Gastrocnemius medialis (tissue), 4 donors: Measurements from ENCODE around the gene TAS2R9. TPM values are rescaled to one million over a fixed set of nuclear protein-coding genes. Genes with fewer than 3 reads are reported as not detected.

Source experiments
- ATAC-seq, 2 donors: fragments of 150-250 bp; one replicate each; pipeline ENCODE4 v1.9.1; 2016
- DNase-seq, 2 donors: peaks; one replicate each; pipeline ENCODE4 v3.0.0-alpha.2; 2019
- H3K27ac ChIP-seq, 4 donors: fragments of 200-600 bp; sonication (generic); 1 replicate in 1 of 4; 2 replicates in 3 of 4; pipeline ENCODE4 v1.5.1; 2016 to 2018; ENCODE audit warnings: mild to moderate bottlenecking in 2 of 4, moderate library complexity in 1 of 4
- H3K27me3 ChIP-seq, 3 donors: fragments of 200-600 bp; sonication (generic) in 2 of 3; 1 replicate in 1 of 3; 2 replicates in 2 of 3; pipeline versions ENCODE4 v1.5.1 to v1.6.0; 2016 to 2019; ENCODE audit warnings: mild to moderate bottlenecking in 1 of 3, moderate library complexity in 1 of 3
- H3K36me3 ChIP-seq, 2 donors: fragments of 200-600 bp; sonication (generic) in 1 of 2; one replicate each; pipeline ENCODE4 v1.5.1; 2017 to 2018
- H3K4me1 ChIP-seq, 2 donors: fragments of 200-600 bp; sonication (generic) in 1 of 2; one replicate each; pipeline ENCODE4 v1.5.1; 2016 to 2017; ENCODE audit warnings: mild to moderate bottlenecking in 2 of 2
- H3K4me3 ChIP-seq, 4 donors: fragments of 200-600 bp; sonication (generic) in 3 of 4; 1 replicate in 1 of 4; 2 replicates in 3 of 4; pipeline ENCODE4 v1.5.1; 2016 to 2019; ENCODE audit warnings: mild to moderate bottlenecking in 2 of 4
- H3K9me3 ChIP-seq, 3 donors: fragments of 200-600 bp; sonication (generic) in 2 of 3; 1 replicate in 1 of 3; 2 replicates in 2 of 3; pipeline ENCODE4 v1.5.1; 2016 to 2019
- POLR2A ChIP-seq, 2 donors: fragments of 450-650 bp; IDR thresholded peaks; one replicate each; pipeline ENCODE4 v1.6.1; 2017; ENCODE audit warnings: antibody characterized with exemption in 2 of 2, mild to moderate bottlenecking in 2 of 2, moderate library complexity in 2 of 2
- in situ Hi-C, 4 donors: fragments of 200-750 bp; cut with MboI; loops; one replicate each; pipeline versions ENCODE4 v1.15.0 to v1.8.0; 2017; ENCODE audit warnings: low sequenced_read_pairs in 4 of 4
- intact Hi-C: fragments of 100-400 bp; cut with DNase I; formaldehyde crosslinking; loops from one replicate; pipeline ENCODE4 v1.15.1; 2023; ENCODE audit warnings: low total_unique reads
- total RNA-seq, 4 donors: library from RNA; depleted of rRNA; stranded (reverse); fragments of >200 nt; gene quantifications; one replicate each; pipeline versions ENCODE4 v1.1.0 to v1.2.3, GENCODE V29; 2016
- TF ChIP-seq, protein P1 (sequence below), 5 experiments: fragments of 450-650 bp in 3 of 5; fragments of 200-600 bp in 2 of 5; sonication (generic) in 2 of 5; IDR thresholded peaks in 4 of 5; conservative IDR thresholded peaks in 1 of 5; 1 replicate in 4 of 5; 2 replicates in 1 of 5; pipeline ENCODE4 v1.5.1; 2016 to 2019; ENCODE audit warnings: antibody characterized with exemption in 5 of 5, mild to moderate bottlenecking in 3 of 5, moderate library complexity in 3 of 5

Gene TAS2R9
- total RNA-seq, 4 donors from 2014 or later: 1.1 TPM; not detected in 3

DNA sequence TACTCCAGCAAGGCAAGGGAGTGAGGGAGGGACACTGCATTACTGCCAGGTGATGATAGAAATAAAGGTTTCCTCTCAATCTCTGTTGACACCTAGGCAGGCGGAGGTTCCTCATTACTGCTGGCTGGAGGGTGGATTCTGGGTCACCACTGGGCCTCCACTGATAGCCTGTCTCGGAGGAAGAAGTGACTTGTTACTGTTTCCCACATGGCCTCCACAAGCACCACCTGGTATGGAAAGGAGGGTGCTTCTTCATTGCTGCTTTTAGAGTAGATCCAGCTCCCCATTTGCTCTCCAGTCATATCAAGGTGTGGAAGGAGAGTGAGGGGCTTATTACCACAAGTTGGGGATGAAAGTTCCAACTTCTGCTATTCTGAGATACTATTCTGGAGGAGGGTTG is 32.9 kb upstream of the TAS2R9 start:
- Histone ChIP-seq H3K36me3 (no peaks in the 10 kb centered on the region), H3K4me1 (no peaks in the 10 kb centered on the region), H3K27ac (no peak overlapping the region), H3K9me3 (no peaks in the 10 kb centered on the region), H3K4me3 (no peak overlapping the region), H3K27me3 (no peaks in the 10 kb centered on the region)
- no peak for DNase-seq
- in situ Hi-C loops (no loop called here), intact Hi-C loops (no loop called here)
- no peak for ATAC-seq
- TF ChIP-seq POLR2A (IDR thresholded peaks at IDR 0.05): no peak
- TF ChIP-seq, protein P1, sequence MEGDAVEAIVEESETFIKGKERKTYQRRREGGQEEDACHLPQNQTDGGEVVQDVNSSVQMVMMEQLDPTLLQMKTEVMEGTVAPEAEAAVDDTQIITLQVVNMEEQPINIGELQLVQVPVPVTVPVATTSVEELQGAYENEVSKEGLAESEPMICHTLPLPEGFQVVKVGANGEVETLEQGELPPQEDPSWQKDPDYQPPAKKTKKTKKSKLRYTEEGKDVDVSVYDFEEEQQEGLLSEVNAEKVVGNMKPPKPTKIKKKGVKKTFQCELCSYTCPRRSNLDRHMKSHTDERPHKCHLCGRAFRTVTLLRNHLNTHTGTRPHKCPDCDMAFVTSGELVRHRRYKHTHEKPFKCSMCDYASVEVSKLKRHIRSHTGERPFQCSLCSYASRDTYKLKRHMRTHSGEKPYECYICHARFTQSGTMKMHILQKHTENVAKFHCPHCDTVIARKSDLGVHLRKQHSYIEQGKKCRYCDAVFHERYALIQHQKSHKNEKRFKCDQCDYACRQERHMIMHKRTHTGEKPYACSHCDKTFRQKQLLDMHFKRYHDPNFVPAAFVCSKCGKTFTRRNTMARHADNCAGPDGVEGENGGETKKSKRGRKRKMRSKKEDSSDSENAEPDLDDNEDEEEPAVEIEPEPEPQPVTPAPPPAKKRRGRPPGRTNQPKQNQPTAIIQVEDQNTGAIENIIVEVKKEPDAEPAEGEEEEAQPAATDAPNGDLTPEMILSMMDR (IDR thresholded peaks at IDR 0.05 in 4 of 5, conservative IDR thresholded peaks at IDR 0.05 in 1 of 5): no peak

DNA sequence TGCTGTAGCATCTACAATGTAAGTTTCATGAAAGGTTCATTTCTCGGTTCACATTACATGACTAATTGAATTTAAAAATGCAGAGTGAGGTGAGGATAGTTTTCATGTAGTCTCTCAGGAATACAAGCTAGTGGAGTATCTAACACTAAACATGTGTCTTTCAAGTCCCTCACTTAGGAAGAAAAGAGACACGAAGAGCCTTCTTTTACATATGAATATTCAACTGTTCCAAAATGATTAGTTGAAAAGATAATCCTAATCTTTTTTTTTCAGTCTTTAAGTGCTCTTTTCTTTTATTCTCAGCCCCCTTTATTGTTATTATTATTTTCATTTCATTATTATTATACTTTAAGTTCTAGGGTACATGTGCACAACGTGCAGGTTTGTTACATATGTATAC is 28.5 kb upstream of the TAS2R9 start:
- intact Hi-C loops (no loop called here), in situ Hi-C loops (no loop called here)
- H3K36me3 ChIP-seq: no peaks in the 10 kb centered on the region

GRCh38 chr12:10829994-10830393 is 20.0 kb upstream of the TAS2R9 start:
- H3K4me1 ChIP-seq: no peaks in the 10 kb centered on the region
- ATAC-seq (no peak), DNase-seq (no peak)
- in situ Hi-C loops: no loop called here
- no peaks in the 10 kb centered on the region for H3K36me3 ChIP-seq
- no peaks in the 10 kb centered on the region for H3K27me3 ChIP-seq
- H3K27ac ChIP-seq: no peak overlapping the region
- TF ChIP-seq, protein P1 (IDR thresholded peaks at IDR 0.05 in 4 of 5, conservative IDR thresholded peaks at IDR 0.05 in 1 of 5): no peak
- TF ChIP-seq POLR2A (IDR thresholded peaks at IDR 0.05): no peak
- intact Hi-C loops: no loop called here
- no peak overlapping the region for H3K4me3 ChIP-seq
- no peaks in the 10 kb centered on the region for H3K9me3 ChIP-seq

More for the DNA sequence above, 28.5 kb upstream of the TAS2R9 start:
- TF ChIP-seq, protein P1 (IDR thresholded peaks at IDR 0.05 in 4 of 5, conservative IDR thresholded peaks at IDR 0.05 in 1 of 5): no peak
- TF ChIP-seq POLR2A (IDR thresholded peaks at IDR 0.05): no peak
- DNase-seq (no peak), ATAC-seq (no peak)
- Histone ChIP-seq H3K27ac (no peak overlapping the region), H3K27me3 (no peaks in the 10 kb centered on the region), H3K9me3 (no peaks in the 10 kb centered on the region), H3K4me3 (no peak overlapping the region), H3K4me1 (no peaks in the 10 kb centered on the region)

DNA sequence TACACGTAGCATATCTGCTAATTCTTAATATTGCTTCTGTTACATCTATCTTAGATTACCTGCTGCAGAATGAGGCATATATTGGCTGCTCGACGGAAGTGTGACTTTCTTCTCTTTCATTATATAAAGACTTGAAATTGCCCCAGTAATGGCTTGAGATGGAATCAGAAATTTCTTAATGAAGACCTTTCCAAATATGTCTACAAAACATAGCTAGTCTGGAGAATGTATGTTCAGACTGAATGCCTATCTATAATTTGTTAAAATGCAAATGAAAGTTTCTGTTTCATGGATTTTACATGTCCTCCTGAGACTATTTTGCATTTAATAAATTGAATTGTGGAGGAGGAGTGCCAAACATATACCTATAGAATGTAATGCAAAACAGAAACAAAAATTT is 16.3 kb upstream of the TAS2R9 start, which contains the start of gene TAS2R10:
TSS of gene TAS2R10 (minus strand) at position 101 of the 400 bp plus-strand sequence. CDS start at position 12, 89 bp downstream.
- Histone ChIP-seq H3K27me3 (no peaks in the 10 kb centered on the region), H3K36me3 (no peaks in the 10 kb centered on the region), H3K9me3 (no peaks in the 10 kb centered on the region), H3K4me3 (no peak within 1 kb of the TSS), H3K27ac (no peak within 1 kb of the TSS), H3K4me1 (no peaks in the 10 kb centered on the region)
- TF ChIP-seq, protein P1 (IDR thresholded peaks at IDR 0.05 in 4 of 5, conservative IDR thresholded peaks at IDR 0.05 in 1 of 5): no peak
- no peak for TF ChIP-seq POLR2A (IDR thresholded peaks at IDR 0.05)
- ATAC-seq (no peak), DNase-seq (no peak)
- intact Hi-C loops (no loop called here), in situ Hi-C loops (no loop called here)

GRCh38 chr12:10824957-10825356 is 15.0 kb upstream of the TAS2R9 start:
- Histone ChIP-seq H3K9me3 (no peaks in the 10 kb centered on the region), H3K36me3 (no peaks in the 10 kb centered on the region), H3K27me3 (no peaks in the 10 kb centered on the region), H3K4me3 (no peak overlapping the region), H3K27ac (no peak overlapping the region), H3K4me1 (no peaks in the 10 kb centered on the region)
- DNase-seq (no peak), ATAC-seq (no peak)
- in situ Hi-C loops: no loop called here
- intact Hi-C loops: no loop called here
- no peak for TF ChIP-seq POLR2A (IDR thresholded peaks at IDR 0.05)
- TF ChIP-seq, protein P1 (IDR thresholded peaks at IDR 0.05 in 4 of 5, conservative IDR thresholded peaks at IDR 0.05 in 1 of 5): no peak
